ENCODE results near the gene PCGF2. TPM values are rescaled to one million over a fixed set of nuclear protein-coding genes. Genes with fewer than 3 reads are reported as not detected.
A peak's percentile ranks its signal among the peaks of the same experiment; 100 is the strongest.

Gene PCGF2
- total and polyA plus RNA-seq, 9 of the 15 experiments (the other 6 are each of a cell fraction or from before 2014, with no cell fraction given), result 1.3 to 33.4 (median 7.0) TPM

GRCh38 chr17:38751808-38752307 is 3.7 kb upstream of the PCGF2 start (continued):
- TF ChIP-seq SREBF2 (CRISPR knock-in tag; IDR thresholded peaks at IDR 0.05), result peak; percentile 84; the same call in 1 of the 2 replicates
- TF ChIP-seq CTCFL (IDR thresholded peaks at IDR 0.05; ENCODE audit: borderline replicate concordance, insufficient read depth, low read depth, low read length, poor library complexity, severe bottlenecking), result no peak
- no peak for TF ChIP-seq RBM15 (IDR thresholded peaks at IDR 0.05; ENCODE audit: insufficient read depth, low read length)
- peak; percentile 95 for TF ChIP-seq RB1 (IDR thresholded peaks at IDR 0.05; ENCODE audit: low read depth)
- TF ChIP-seq SMARCE1 (IDR thresholded peaks at IDR 0.05), result no peak
- peak; percentile 93 for TF ChIP-seq ZNF384 (IDR thresholded peaks at IDR 0.05; ENCODE audit: low read depth, low read length)
- TF ChIP-seq CREM (IDR thresholded peaks at IDR 0.05; ENCODE audit: low read depth), result peak; percentile 77
- TF ChIP-seq MCM5 (IDR thresholded peaks at IDR 0.05; ENCODE audit: low read depth), result no peak
- TF ChIP-seq ZNF280B (CRISPR knock-in tag; IDR thresholded peaks at IDR 0.05), result no peak
- TF ChIP-seq MXI1 (IDR thresholded peaks at IDR 0.05; ENCODE audit: low read depth, low read length), result 0 out of 2 replicates have a peak, but pooled peaks have one; percentile 5
- TF ChIP-seq RERE (CRISPR knock-in tag; IDR thresholded peaks at IDR 0.05; ENCODE audit: borderline replicate concordance), result no peak
- TF ChIP-seq TFAP4 (CRISPR knock-in tag; IDR thresholded peaks at IDR 0.05; ENCODE audit: borderline replicate concordance), result no peak
- TF ChIP-seq ZNF668 (CRISPR knock-in tag; IDR thresholded peaks at IDR 0.05), result no peak
- TF ChIP-seq CEBPG (CRISPR knock-in tag; IDR thresholded peaks at IDR 0.05), result peak; percentile 93
- TF ChIP-seq CEBPG (tag; conservative IDR thresholded peaks at IDR 0.05 in 1 of 2, IDR thresholded peaks at IDR 0.05 in 1 of 2), result peak; percentile 83 to 87
- TF ChIP-seq KLF13 (tag; IDR thresholded peaks at IDR 0.05; ENCODE audit: borderline replicate concordance, low read depth), result no peak
- TF ChIP-seq PREB (CRISPR knock-in tag; IDR thresholded peaks at IDR 0.05), result 0 out of 2 replicates have a peak, but pooled peaks have one; percentile 71

Measured in K562 (cell line).